Measurements from ENCODE around the gene KTN1. TPM values are rescaled to one million over a fixed set of nuclear protein-coding genes. Genes with fewer than 3 reads are reported as not detected.

KTN1 gene
- total and polyA plus RNA-seq, 12 donors: 161 to 293 (median 247) TPM

GRCh38 chr14:55689981-55690871 is 110.2 kb downstream of the KTN1 start:
- H3K36me3 ChIP-seq: peaks cover 0 to 31% (median 3%) of the 10 kb centered on the region in 9 donors
- H3K4me1 ChIP-seq: peaks cover 0 to 3% (median 0%) of the 10 kb centered on the region in 9 donors
- no peak overlapping the region for H3K4me3 ChIP-seq
- ATAC-seq (no peak), DNase-seq (no peak)
- H3K9me3 ChIP-seq: no peaks in the 10 kb centered on the region
- H3K27me3 ChIP-seq: no peaks in the 10 kb centered on the region
- no peak overlapping the region for H3K27ac ChIP-seq
- 83 to 84% methylated on average over 5 of the region's 5 CpGs for WGBS, 2 donors
- no peak for TF ChIP-seq CTCF (IDR thresholded peaks at IDR 0.05)
- intact Hi-C loops (cut with DNase I): loop anchor here in 1 of 10 donors (5.0 kb wide), 1 partner anchor 243 kb away; no protein-coding TSS in a partner anchor

GRCh38 chr14:55691659-55692058 is 111.7 kb downstream of the KTN1 start:
- intact Hi-C loops (cut with DNase I): loop anchor here in 1 of 10 donors (5.0 kb wide), 1 partner anchor 244 kb away; no protein-coding TSS in a partner anchor
- H3K27me3 ChIP-seq: no peaks in the 10 kb centered on the region
- no peak overlapping the region for H3K27ac ChIP-seq
- DNase-seq (no peak), ATAC-seq (no peak)
- H3K4me1 ChIP-seq: no peaks in the 10 kb centered on the region
- peaks cover 0 to 17% (median 0%) of the 10 kb centered on the region in 9 donors for H3K36me3 ChIP-seq
- TF ChIP-seq CTCF (IDR thresholded peaks at IDR 0.05): no peak
- no peak overlapping the region for H3K4me3 ChIP-seq
- H3K9me3 ChIP-seq: no peaks in the 10 kb centered on the region

GRCh38 chr14:55693904-55694303 is 113.9 kb downstream of the KTN1 start:
- 71 to 75% methylated on average over 4 of the region's 4 CpGs for WGBS, 2 donors
- intact Hi-C loops (cut with DNase I): loop anchor here in 1 of 10 donors (5.0 kb wide), 1 partner anchor 247 kb away; no protein-coding TSS in a partner anchor
- no peak for DNase-seq
- Histone ChIP-seq H3K27me3 (no peaks in the 10 kb centered on the region), H3K27ac (no peak overlapping the region), H3K4me1 (no peaks in the 10 kb centered on the region), H3K9me3 (no peaks in the 10 kb centered on the region), H3K36me3 (peaks cover 0 to 6% (median 0%) of the 10 kb centered on the region in 9 donors), H3K4me3 (no peak overlapping the region)
- no peak for ATAC-seq
- TF ChIP-seq CTCF (IDR thresholded peaks at IDR 0.05): no peak

- TF ChIP-seq CTCF (IDR thresholded peaks at IDR 0.05): no peak
- H3K4me1 ChIP-seq: no peaks in the 10 kb centered on the region
- H3K4me3 ChIP-seq: no peak overlapping the region
- no peak overlapping the region for H3K27ac ChIP-seq
- DNase-seq: no peak
- no peaks in the 10 kb centered on the region for H3K36me3 ChIP-seq
- no peak for ATAC-seq
- H3K27me3 ChIP-seq: no peaks in the 10 kb centered on the region
- H3K9me3 ChIP-seq: peaks cover 0 to 3% (median 0%) of the 10 kb centered on the region in 11 donors
- WGBS, 2 donors: 86 to 89% methylated on average over 5 of the region's 5 CpGs
- intact Hi-C loops (cut with DNase I): no loop called here
These were observed 117.4 kb downstream of the KTN1 start for GRCh38 chr14:55697414-55697861.
